ENCODE measurements around the gene BOC.

Gene BOC

GRCh38 chr3:113226491-113226890 lies 15.1 kb downstream of the BOC start:
- DNase-seq: no peak

GRCh38 chr3:113227146-113227545 lies 15.8 kb downstream of the BOC start:
- DNase-seq: no peak

DNA sequence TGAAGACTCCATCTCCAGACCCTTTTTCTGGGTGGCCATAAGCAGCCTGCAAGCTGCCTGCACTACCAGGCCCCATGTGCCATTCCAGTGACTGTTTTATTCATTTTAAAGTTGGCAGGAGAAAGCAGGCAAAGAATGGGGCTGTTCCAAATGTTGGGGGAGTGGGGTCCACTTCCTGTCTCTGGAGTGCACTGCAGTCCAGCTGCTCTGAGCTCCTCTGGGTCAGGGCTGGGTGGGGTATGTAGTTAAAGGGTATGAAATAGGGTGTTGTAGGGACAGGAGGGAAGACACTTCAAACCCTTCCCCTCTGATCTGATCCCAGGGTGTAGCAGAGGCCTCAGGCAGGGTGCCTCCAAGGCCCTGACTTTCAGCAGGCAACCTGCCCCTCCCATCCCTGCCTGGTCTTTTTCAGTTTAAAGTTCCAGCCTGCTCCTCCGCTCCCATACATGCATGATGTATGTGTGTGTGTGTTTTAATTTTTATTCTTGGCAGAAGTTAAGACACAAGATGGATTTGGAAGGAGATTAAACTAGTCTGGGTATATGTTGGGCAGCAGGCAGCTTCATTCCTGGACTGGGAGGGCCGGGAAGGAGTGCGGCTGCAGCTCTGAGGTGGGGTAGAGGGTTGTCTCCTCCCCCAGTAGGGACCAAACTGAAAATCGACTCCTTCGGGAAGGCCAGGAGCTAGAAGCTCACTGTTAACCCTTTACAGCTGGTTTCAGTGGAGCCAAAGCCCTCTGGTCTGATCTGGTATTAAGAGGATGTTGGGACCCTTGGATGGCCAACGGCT lies 17.3 kb downstream of the BOC start:
- DNase-seq: no peak

DNA sequence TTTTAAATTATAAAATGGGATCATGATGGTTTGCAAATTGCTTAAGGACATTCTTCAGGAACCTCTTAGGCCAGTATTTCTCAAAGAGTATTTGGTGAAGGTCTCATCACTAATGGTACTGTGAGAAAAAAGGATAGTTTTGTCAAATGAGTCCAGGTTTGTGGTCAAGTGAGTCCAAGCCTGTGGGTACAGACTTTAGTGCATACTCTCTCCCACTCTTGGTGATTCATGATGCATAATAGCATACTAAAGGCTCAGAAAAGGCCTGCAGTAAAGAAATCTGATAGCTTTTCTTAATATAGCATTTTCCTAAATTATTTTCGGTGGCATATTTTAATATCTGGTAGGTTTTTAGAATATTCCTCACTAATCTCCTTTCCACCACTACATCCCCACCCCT lies 20.0 kb downstream of the BOC start:
- DNase-seq: no peak

DNA sequence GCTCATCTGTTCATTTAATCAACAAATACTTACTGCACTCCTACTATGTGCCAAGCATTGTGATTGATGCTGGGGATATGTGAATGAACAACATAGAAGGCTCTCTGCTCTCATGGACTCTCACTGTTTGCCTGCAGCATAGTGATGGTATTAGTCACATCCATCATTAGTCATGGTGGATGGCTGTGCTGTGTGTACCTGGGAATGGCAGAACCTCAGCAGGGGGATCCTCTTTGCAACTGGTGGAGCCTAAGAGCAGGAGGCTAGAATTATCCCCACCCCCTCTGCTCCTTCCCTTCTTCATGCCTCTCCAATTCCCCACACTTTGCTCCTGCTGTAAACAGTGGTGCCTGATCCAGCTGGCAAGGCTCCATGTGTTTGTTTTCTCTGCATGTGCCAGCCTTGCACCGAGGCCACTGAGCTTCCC lies 20.5 kb downstream of the BOC start:
- DNase-seq: no peak

- no peak for DNase-seq
Observed at GRCh38 chr3:113232342-113232741, 21.0 kb downstream of the BOC start.

- DNase-seq: no peak
Observed at GRCh38 chr3:113233497-113233896, 22.1 kb downstream of the BOC start.

GRCh38 chr3:113234028-113234427 lies 22.7 kb downstream of the BOC start:
- DNase-seq: no peak

GRCh38 chr3:113234688-113235260 lies 23.4 kb downstream of the BOC start:
- no peak for DNase-seq

DNA sequence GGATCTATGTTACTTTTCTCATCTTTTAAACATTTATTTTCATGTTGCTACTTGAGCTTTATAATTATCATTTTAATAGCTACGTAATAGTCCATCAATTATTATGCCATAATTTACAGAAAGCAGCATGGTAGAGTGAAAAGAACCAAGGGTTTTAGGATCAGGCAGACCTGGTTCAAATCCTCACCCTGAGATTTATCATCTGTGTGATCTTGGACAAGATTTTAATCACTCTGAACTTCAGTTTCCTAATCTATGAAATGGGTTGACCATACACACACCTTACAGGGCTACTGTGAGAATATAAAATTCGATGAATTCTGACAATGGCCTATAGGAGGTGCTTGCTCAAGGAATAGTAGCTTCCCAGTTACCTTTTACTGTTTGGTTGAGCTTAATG lies 27.1 kb downstream of the BOC start:
- DNase-seq: no peak

DNA sequence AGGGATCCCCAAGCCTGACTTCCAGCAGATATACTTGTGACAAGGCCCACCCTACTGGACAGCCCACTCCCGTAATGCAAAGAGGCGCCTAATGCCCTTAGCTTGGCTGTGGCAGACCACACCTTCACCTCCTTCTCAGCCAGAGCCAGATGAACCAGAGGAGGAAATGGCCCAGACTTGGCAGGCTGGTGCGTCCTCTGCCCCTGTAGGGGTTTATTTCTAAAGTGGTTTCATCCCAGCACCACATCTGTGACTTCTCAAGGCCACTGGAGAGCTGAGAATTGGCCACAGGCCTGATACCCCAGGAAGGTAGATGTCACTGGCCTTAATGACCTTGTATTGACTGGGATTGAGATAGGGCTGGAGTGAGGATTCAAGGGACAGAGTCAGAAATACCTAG lies 29.5 kb downstream of the BOC start:
- DNase-seq: no peak

- DNase-seq: no peak
Observed at GRCh38 chr3:113241292-113242095, 30.1 kb downstream of the BOC start.

DNA sequence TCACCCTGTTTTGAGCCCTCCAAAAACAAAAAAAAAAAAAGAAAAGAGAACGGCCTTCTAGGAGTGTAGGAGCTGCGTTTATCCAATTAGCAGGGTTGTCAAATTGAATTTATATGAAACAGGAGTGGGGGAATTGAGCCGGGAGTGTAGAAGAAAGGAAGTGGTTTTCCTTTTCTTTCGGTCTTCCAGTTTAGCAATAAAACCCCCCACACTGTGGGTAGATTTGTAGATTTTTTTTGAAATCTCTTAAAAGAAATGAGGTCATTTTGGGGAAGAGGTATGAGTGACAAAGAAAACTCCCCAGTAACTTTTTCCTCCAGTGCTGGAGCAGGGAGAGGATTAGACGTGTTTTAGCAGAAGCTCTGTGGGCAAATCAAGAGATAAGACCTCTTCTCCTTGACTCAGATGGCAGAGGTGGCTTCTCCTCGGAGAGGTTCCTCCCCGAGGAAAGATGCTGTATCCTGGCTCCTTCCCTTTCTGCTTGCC lies 30.8 kb downstream of the BOC start:
- no peak for DNase-seq

DNA sequence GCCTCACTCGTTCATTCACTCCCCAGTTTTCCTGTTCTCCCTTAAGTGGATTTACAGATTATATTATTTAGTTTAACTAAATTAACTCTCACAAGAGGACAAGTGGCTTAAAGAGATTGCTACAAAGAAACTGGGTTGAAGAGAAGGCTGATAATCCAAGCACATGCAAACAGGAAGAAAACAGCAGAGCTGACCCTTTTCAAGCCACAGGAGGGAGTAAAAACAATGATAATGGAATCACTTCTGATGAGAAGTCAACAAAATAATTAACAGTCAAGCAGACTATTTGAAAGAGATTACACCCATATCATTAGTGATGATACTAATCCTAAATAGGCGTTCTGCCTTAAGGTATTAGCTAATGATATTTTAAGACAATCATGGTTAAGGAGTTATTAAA lies 31.7 kb downstream of the BOC start:
- DNase-seq: no peak

DNA sequence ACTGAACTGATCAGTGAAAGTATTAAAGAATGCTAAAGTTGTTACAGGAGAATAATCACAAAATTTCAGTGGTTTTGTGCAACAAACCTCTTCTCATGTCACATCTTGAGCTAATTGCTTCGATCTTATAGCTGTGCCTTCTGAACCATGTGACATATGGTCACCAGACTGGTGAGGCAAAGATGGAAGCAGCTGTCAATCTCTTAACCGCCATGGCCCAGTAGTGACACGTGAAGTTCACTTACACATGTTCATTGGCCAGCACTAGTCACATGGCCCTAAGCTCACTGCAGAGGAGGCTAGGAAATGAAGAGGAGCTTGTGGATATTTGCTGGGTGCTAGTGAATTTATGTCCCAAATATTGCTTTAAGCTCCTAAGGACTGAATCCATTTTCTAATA lies 32.5 kb downstream of the BOC start:
- DNase-seq: no peak

GRCh38 chr3:113245761-113246161 lies 34.4 kb downstream of the BOC start:
- no peak for DNase-seq

DNA sequence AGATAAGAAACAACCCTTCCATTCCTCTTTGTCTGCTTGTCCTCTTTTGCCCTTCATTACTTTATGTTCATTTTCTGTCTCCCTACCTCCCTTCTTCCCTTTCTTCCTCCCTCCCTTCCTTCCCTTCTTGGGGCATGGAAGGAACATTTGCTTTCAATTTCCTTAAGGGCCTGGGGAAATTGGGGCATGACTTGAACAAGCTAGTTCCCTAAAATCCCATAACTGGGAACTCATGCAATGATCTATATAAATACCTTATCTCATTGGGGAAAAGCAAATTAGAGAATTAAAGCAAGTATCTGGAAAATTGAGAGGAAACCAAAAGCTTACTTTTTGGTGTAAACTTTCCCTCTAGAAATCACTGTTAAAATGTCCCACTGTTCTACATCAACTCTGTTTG lies 35.7 kb downstream of the BOC start:
- DNase-seq: no peak

- DNase-seq: no peak
Observed at GRCh38 chr3:113247675-113248458, 36.5 kb downstream of the BOC start.

DNA sequence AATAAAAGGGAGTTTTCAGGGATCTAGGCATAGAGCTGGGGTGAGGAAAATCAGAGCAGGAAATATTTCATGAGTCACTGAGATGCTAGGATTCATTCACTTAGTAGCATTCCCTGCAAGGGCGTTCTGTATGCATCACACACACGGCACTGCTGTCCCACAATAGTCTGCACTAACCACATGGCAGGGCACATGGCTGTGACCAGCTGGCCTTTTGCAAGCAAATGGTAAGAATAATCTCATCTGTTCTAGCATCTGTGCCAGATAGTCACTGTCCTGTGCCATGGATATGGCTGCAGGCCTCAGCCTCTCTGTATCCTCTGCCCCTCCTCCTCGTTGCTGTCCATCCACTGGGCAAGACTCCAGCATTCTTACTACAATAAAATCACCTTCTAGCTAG lies 37.8 kb downstream of the BOC start:
- DNase-seq: no peak

GRCh38 chr3:113249601-113250000 lies 38.2 kb downstream of the BOC start:
- DNase-seq: no peak

DNA sequence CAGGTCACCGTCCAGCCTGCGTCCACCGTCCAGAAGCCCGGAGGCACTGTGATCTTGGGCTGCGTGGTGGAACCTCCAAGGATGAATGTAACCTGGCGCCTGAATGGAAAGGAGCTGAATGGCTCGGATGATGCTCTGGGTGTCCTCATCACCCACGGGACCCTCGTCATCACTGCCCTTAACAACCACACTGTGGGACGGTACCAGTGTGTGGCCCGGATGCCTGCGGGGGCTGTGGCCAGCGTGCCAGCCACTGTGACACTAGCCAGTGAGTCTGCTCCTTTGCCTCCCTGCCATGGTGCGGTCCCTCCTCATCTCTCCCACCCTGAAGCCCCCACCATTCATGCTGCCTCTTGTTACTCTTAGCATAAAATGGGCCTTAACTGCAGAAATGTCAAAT lies 39.2 kb downstream of the BOC start:
- DNase-seq: no peak

DNA sequence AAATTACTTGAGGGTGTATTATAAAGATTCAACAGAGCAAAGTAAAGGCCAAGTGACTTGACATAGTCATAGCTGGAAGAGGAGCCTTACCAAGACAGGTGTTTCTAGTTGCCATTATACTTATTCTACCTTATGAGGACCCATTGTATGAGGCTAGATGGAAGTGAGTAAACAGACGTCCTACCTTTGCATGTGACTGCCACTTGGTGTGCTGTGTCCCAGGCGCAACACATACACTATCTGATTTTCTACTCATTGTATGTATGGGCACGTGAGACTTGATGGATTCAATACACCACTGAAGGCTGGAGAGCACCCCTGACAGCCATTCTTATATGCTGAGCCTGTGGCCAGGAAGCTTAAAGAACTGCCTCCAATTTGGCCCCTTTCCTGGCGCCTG lies 40.5 kb downstream of the BOC start:
- no peak for DNase-seq

- DNase-seq: no peak
Observed at GRCh38 chr3:113252553-113252952, 41.2 kb downstream of the BOC start.
